ENCODE results near the gene GZF1.
"Not testable (repeated sequence)": the region's sequence is repeated elsewhere in the genome, so short reads cannot be mapped to it uniquely, and the experiment has no call there.

Gene GZF1

DNA sequence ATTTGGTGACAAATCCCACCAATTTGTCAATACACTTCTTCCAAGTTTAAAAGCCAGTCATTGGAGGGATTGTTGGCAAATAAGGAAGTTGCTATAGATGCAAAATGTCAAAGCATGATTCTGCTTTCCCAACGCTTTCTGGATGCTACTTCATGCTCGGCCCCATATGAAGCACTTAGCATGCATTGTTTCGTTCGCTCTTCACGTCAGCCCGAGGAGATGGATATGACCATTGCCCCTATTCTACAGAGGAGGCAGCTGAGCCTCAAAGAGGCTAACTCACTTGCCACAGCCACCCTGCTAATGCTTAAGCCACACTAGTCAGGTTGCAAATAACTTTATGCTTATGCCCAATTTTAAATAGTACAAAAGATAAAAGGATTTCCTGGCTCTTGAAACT lies 14.2 kb upstream of the GZF1 start:
- no peak for DNase-seq (ENCODE audit: low read depth)

DNA sequence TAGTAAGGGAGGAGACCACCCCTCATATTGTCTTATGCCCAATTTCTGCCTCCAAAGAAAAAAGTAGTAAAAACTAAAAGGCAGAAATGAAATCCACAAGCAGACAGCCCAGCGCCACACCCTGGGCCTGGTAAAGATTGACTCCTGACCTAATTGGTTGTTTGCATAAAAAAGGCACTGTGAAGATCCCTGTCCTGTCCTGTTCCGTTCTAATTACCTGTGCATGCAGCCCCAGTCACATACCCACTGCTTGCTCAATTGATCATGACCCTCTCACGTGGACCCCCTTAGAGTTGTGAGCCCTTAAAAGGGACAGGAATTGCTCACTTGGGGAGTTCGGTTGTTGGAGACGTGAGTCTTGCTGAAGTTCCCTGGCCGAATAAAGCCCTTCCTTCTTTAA lies 13.5 kb upstream of the GZF1 start:
- not testable (repeated sequence) for DNase-seq (ENCODE audit: low read depth)

DNA sequence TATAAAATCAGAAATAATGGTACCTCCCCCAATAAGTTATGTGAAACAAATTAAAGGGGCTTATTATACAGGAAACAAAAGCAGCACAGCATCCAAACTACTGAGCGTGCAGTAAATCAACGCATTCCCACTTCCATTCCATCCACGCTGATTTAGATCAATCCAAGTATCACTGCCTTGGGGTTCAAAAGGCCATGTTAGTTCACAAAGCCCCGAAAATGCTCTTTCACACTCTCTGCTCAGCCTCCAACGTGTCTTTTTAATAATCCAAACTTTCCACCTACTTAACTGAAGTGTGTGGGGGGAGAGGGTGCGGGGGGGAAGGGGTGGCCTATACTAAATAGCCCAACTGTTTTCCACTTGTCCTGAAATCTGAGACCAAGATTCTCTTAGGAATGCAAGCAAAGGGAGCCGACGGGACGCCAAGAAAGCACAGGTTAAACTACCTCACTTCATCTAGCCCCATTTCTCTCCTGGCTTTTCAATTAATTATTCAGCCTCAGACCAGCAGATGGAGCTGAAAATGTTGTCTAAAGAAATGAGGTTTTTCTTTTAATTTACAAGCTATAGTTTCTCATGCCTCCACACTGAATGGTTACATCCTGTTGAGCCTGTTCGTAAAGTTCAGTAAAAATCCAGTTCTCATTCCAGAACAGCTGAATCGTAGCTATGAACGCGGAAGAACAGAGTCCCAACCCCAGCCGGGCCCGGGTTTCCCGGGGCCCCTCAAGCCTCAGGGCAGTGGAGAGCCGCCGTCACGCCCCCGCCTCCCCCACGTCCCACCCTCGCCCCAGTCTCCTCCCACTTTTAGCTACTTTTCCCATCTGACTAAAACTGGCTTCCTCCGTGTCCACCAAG lies 12.4 kb upstream of the GZF1 start:
- no peak for DNase-seq (ENCODE audit: low read depth)

DNA sequence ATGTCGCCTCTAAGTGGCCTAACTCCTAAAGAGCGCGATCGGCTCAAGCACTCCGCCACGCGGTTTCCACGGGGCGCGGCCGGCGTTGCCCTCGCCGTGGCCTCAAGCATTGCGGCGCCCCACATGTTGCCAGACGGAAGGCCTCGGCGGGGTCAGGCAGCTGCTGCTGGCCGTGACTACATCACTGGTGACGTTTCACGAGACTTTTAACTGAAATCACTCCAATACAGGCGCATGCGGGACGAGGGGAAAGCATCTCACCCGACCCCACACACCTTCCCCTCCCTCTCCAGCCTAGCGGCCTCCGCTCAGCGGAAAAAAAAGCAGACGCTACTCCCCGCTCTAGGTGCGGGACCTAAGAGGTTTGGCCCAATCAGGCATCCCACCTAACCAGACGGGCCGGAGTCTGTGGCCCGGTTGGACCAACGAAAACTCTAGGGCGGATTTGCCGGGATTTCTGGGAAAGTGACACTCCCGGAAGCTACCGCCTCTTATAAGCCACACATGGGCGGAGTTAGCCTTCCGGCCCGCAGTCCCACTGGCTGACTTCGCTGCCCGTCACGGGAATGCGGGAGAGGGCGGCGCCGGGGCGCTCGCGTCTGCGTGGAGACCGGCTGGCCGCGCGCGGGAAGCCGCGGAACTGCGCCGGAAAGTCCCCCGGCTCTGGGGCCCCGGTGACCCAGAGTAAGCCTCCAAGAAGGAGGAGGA lies 11.6 kb upstream of the GZF1 start, which contains the start of gene NXT1:
NXT1 (plus strand) TSS at position 596 of the 708 bp plus-strand sequence. CDS start 3,251 bp downstream, outside the sequence.
- peak; percentile 96 for DNase-seq (ENCODE audit: low read depth)

DNA sequence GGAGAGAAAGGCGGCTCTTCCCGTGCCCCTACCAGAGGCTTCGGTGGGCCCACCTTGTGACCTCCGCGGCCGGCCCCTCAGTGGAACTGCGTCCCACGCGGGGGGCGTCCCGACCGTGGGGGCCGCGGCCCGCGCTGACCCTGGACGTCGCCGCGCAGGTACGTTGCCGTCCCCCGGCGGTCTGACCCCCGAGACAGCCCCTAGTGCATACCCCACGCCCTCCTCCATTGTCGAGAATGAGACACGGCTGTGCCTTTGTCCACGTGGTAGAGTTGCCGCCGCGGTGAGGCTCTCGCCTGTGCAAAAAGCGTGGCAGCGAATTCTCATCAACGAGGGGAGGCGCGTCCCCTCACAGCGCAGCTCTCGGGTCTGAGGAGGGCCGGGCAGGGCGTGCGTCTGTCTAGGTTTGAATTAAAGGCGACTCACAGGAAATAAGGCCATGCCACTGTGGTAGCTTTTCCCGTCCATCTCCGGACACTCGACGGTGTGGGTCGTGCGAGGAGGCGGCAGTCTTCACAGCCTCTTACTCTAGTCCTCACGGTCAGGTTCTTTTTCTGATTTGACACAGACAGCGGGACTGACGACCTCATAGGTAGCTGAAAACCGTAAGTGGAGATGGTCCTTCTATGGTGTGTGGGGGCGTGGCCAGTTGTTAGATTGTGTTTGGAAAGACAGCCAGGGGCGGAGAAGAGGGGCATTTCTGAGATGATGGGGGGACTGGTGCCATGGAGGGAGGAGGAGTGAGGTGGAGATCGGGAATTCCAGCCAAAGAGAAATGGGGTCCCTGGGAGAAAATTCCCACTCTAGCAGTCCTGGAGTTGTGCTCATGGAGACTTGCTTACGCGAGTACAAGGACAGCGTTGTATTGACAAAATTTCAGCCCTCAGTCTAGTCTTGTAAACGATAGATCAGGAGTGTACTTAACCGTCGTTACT lies 10.8 kb upstream of the GZF1 start:
- DNase-seq (ENCODE audit: low read depth) = no peak

DNA sequence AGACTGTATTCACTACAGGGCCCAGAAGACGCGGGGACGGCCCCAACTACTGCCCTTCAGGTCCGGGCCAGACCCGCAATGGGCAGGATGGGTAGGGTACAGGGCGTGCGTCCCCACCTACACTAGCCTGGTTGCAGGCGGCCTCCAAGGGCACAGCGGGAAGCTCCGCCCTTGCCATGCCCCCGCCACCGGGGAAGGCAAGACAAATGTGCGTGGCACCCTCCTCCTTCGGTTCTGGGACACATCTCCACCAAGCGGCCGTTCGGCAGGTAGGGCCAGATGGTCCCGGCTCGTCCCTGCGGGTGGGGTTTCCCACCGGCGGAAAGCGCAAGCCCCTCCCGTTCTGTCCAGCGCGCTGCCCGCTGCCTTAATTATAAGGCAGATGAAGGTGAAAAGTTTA lies 5.8 kb upstream of the GZF1 start:
- no peak for DNase-seq (ENCODE audit: low read depth)

DNA sequence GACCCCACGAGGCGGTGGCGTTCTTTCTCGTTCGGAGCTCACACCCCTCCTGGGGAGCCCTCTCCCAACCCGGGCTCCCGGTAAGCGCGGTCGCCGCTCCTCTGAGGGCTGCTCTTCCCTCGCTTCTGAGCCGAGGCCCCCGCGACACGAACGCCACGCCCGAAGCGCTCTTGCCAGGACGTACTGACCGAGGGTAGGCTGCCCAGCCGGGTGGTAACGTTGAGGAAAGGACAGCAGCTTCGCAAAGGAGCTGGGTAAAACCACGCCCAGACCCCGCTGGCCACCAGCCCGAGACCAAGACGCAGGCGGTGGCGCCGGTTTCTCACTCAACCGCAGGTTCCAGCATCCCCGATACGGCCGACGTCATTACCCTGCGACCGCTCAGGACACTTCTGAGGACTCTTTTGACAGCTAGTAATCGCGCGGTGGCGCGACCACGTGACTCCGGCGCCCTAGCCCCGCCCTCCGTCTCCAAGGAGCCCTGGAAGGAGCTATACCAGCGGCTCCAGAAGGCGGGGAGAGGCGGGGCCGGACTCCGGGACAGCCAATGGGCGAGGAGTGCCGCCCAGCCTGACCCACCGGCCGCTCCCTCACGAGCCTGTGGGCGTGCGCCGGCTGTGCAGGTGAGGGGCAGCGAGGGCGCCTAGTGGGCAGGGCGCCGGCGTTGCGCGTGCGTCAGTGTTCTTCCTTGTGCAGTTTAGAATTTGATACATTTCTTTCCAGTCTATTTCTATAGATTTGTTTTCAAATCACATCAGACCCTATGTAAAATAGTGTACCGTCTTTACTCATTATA lies 4.0 kb upstream of the GZF1 start:
- DNase-seq (ENCODE audit: low read depth) = peak; percentile 98

DNA sequence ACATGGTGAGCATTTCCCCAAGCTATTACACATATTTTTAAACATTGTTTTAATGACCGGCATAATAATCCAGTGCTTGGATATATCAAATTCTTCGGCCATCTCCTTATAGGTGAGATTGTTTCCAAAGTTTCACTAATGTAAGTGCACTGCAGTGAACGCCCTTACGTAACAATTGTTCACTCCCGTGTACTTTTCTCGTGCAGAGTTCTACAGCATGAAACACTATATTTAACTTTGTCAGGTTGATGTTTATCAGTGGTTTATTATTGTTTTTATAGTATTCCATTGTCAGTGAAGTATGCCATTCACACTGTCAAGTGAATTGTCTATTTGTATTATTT lies 3.4 kb upstream of the GZF1 start:
- no peak for DNase-seq (ENCODE audit: low read depth)

DNA sequence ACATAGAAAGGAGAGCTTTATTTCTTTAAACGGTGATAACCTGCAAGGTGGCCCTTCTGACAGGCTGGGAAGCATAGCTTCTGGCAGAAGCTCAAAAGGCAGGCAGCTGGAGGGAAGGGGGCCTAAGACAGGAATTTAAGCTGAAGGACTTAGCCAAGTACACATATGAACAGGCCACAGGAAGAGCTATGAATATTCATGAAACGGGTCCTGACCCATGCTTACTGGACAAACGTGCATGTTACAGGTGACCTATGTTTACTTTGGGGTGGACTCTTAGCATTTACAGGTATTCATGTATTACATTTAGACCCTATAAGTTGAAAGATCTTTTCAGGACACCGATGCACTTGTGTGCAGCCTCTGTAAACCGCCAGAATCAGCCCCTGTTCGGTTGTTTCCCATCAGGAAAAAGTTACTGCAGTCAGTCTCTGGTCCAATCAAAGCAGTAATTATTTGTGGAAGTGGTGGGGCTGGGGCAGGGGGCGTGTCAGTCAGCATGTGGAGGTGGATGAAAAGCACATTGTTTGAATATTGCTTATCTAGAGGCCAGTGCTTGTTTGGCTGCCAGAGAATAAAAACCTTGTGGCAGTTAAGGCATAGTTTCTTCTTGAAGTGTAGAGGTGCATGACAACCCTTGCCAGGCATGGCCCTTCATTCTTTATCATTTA lies 2.9 kb upstream of the GZF1 start:
- DNase-seq (ENCODE audit: low read depth) = no peak

DNA sequence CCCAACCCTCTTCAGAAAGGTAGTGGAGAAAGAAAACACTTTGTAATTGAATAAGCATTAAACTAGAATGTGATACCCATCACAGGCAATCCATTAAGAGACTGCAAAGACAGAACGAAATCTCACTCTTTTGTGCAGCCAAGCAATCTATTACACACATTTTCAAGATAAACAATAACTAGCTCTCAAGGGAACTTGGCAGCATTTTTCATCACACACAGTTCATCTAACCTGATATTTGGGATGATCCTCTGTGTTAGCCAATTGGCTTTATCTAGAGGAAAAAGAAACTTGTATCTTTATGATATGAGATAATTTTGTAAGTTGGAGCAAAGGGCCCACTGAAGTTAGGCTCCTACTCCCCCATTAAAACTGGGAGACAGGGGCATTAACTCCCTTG lies 1.5 kb upstream of the GZF1 start:
- DNase-seq (ENCODE audit: low read depth) = no peak

DNA sequence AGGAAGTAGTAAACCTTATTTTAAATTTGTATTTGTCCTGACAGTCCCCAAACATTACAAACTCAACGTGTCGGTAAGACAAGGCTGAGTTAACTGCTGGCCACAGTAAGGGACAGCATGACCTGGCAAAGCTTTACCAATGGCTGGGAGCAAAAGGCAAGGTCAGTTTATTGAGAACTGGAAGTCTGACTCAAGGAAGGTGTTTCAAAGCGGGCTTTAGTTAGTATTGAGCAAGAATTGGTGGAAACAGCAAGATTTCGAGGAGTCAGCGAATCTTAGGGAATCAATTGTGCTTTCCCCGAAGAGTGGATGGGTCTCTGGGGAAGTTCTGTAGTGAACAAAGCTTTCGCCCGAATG lies 885 bp upstream of the GZF1 start:
- no peak for DNase-seq (ENCODE audit: low read depth)

DNA sequence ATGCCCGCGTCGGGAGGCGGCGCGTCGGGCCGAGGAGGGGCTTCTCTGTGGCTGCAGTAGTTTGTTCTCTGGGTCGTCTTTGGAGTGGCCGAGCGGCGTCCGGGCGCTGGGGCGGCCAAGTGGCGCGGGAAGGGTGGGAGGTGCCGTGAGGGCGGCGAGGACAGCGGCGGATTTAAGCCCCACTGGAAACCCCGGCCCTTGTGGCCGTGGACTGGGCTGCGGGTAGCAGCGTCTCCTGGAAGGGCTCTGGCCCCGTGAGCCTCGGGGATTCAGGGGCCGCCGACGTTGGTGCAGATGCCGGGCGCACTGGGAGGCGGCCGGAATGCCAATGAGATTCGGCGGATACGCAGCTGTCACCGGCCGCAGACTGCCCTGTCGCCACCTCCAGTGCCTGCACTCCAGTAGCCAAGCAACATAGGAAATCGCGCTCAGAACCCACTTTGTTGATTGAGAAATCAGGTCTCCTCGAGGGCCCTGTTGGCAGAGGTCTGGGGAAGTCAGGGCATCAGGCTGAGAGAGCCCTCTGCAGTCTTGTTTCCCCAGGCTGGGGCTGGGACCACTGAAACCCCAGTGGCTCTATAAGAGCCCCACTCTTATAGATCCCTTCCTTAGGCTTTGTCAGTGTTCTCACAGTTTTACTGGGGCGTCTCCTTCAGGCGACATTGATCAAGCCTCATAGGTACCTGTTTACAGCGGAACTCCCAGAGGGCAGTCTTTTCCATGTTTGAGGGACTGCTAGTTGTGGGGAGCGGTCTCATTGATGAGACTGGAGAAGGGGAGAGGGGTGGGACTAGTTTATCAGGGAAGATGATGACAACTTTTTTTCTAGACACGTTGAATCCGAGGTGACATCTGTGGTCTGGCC lies 642 bp downstream of the GZF1 start:
- DNase-seq (ENCODE audit: low read depth) = no peak

DNA sequence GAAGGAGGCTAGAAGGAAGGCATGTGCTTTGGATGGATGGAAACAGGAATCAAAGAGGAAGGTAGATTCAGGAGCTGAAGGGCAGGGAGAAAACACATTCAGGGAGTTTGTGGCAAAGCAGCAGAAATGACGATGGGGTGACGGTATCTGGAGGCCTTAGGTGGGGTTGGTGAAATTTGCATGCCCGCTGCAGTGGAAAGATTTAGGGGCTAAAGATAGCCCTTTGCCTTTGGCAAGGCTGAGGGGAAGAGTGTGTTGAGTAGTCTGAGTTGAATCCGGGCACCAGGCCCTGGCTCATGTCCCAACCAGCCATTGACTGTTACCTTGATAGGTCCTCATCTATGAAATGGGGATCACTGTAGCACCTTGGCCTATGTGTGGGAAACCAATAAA lies 1.3 kb downstream of the GZF1 start:
- DNase-seq (ENCODE audit: low read depth) = no peak

DNA sequence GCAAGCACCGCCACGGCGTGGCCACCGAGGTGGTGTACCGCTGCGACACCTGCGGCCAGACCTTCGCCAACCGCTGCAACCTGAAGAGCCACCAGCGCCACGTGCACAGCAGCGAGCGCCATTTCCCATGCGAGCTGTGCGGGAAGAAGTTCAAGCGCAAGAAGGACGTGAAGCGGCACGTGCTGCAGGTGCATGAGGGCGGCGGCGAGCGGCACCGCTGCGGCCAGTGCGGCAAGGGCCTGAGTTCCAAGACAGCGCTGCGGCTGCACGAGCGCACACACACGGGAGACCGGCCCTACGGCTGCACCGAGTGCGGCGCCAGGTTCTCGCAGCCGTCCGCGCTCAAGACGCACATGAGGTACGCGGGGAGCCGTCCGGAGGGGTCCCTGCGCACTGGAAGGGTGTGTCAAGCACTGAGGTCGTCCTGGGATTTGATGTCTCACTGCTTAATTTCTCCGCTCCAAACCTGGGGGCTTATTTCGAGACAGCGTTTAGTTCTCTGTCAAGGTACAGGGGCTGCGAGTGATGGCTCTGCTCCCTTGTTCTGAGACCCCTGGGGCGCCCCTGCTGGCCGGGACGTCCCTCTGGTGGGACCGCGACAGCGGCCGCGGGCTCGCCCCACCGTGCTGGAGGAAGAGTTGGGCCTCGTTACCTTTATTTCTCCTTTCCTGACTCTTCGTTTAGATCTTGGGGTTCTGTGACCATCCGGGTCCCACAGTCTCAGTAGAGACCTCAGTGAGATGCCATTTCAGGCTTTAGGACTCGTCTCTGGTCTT lies 3.6 kb downstream of the GZF1 start:
- DNase-seq (ENCODE audit: low read depth) = no peak

DNA sequence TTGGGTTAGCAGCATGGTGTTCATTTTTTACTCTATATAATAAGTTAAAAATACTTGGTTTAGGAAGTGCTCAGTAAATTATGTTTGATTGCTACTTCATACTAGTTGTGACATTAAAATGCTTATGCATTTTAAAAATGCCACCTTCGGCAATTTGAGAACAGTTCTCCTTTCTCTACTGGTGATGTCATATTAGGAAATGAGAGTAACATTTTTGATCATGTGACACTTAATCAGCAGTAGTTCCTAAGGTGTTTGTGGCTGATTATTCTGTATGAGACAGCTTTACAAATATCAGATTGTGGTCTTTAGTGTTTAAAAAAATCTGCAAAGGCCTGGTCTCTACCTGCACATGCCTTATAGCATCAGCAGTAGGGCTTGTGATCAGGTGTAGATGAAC lies 4.4 kb downstream of the GZF1 start:
- no peak for DNase-seq (ENCODE audit: low read depth)

DNA sequence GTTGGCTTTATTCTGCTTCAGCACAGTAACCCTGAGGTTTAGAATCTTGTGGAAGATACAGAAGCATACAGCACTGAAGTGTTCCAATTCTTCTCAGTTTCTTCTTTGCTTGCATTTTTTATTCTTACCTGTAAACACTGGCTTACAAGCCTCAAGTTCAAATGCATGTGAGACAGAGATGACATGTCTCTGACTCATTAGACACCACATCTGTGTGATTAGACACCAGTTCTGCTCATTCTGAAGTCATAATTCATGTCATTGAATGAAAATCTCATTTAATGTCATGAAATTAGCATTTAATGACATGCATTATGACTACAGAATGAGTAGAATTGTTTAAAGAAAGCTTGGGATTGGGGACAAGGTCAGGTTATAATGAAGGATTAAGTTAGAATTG lies 5.8 kb downstream of the GZF1 start:
- no peak for DNase-seq (ENCODE audit: low read depth)

DNA sequence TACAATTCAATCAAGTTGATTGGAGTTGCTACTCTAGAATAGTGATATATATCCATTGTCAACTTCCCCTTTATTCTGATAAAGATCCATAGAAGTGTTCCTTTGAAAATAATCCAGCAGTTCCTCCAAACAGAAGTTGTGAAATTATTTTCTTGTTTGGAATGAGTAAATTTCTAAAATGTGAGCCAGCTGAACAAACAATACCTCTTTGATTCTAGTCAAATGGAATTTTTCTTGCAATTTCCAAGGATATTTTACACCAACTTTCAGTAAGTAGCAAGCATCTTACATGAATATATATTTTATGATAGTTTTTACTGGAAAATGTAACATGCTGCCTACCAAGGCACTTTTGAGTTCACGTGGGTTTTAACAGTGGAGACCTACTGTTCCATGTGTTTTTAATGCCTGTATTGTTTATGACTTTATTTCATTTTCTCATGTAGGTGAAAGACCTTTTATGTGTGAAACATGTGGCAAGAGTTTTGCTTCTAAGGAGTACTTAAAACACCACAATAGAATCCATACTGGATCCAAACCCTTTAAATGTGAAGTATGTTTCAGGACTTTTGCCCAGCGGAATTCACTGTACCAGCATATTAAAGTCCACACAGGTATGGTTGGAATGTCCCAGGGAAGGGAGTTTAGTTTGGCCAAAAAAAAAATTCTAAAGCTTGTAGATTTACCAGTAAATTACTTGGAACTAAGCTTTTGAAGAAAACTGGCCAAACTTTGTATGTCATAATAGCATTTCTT lies 6.5 kb downstream of the GZF1 start:
- no peak for DNase-seq (ENCODE audit: low read depth)

DNA sequence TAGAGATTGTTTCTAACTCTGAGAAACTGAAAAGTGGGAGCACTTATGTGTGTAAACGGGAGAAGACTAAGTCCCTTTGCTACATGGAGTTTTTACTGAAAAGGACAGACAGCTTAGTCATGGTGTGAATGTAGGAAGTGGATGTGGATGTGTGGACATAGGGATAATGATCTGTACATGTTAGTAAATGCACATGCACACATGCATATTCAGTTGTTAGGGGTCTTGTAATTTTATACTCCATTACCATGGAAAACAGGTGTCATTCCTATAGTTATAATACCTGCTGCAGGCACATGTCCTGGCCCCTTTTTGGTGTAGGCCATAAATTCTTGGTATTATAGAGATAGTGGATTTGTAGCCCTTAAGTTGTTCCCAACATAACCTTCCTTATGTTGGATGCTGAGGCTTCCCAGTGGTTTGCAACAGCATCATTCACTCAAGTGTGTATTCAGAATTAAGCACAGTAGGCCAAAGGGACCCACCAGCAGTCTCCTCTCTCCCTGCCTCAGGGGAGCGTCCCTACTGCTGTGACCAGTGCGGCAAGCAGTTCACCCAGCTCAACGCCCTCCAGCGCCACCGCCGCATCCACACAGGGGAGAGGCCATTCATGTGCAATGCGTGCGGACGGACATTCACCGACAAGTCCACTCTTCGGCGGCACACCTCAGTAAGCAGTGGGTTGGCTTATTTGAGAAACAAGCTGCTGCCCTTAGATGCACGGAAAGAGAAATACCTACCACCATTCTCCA lies 7.3 kb downstream of the GZF1 start:
- no peak for DNase-seq (ENCODE audit: low read depth)

Data from non-pigmented ciliary epithelial cell (primary cell).